Aorta (tissue), 5 donors: ENCODE measurements around the gene C1orf105. TPM values are rescaled to one million over a fixed set of nuclear protein-coding genes. Genes with fewer than 3 reads are reported as not detected.

ENCODE experiments used
- ATAC-seq: fragments of 200-7000 bp; cut with Tn5 transposase; one replicate; pipeline ENCODE4 v1.9.1; 2022; ENCODE audit warnings: moderate library complexity; ENCODE audit not compliant: low FRiP score
- DNase-seq, 2 donors: peaks; one replicate each; pipeline ENCODE4 v3.0.0-alpha.2; 2020
- H3K27ac ChIP-seq, 2 donors: one replicate each; pipeline ENCODE4 v1.5.1; 2013; ENCODE audit warnings: low read length in 2 of 2, mild to moderate bottlenecking in 2 of 2, moderate library complexity in 2 of 2, control low read depth in 1 of 2, inconsistent platforms in 1 of 2, low read depth in 1 of 2
- H3K27me3 ChIP-seq, 2 donors: one replicate each; pipeline ENCODE4 v1.6.1; 2013; ENCODE audit warnings: control low read depth in 1 of 2, low read length in 1 of 2, mild to moderate bottlenecking in 1 of 2, moderate library complexity in 1 of 2; ENCODE audit not compliant: insufficient read depth in 2 of 2, control insufficient read depth in 1 of 2
- H3K36me3 ChIP-seq, 2 donors: one replicate each; pipeline ENCODE4 v1.6.1; 2013; ENCODE audit warnings: control low read depth in 1 of 2, low read length in 1 of 2, mild to moderate bottlenecking in 1 of 2; ENCODE audit not compliant: insufficient read depth in 2 of 2, control insufficient read depth in 1 of 2
- H3K4me1 ChIP-seq, 2 donors: one replicate each; pipeline ENCODE4 v1.6.1; 2013; ENCODE audit warnings: low read length in 2 of 2, control low read depth in 1 of 2, mild to moderate bottlenecking in 1 of 2, moderate library complexity in 1 of 2; ENCODE audit not compliant: insufficient read depth in 2 of 2, control insufficient read depth in 1 of 2
- H3K4me3 ChIP-seq, 2 donors: one replicate each; pipeline ENCODE4 v1.5.1; 2013; ENCODE audit warnings: low read length in 2 of 2, control low read depth in 1 of 2, mild to moderate bottlenecking in 1 of 2
- H3K9me3 ChIP-seq: one replicate; pipeline ENCODE4 v1.6.1; 2013; ENCODE audit warnings: mild to moderate bottlenecking, low read length; ENCODE audit not compliant: control insufficient read depth
- WGBS, 2 donors: extraction: QIAGEN DNeasy Blood & Tissue Kit; methylation state at CpG; one replicate each; pipeline ENCODE4 v1.1.7; 2013; 5-methylcytosine and 5-hydroxymethylcytosine counted together
- intact Hi-C, 2 donors: fragments of 100-400 bp; cut with DNase I; formaldehyde crosslinking; loops; one replicate each; pipeline versions ENCODE4 v1.14.2 to v1.15.0; 2022
- polyA plus RNA-seq, 2 donors: library from polyadenylated mRNA; stranded (reverse); fragments of 200-250 nt; gene quantifications; one replicate each; pipeline ENCODE4 v1.2.3, GENCODE V29; 2013
- total RNA-seq, 2 donors: library from RNA; stranded (reverse); fragmentation: NEBNext Ultra II Directional; extraction: Animal tissue kit (Norgen Biotek cat#: 25700); gene quantifications; one replicate each; pipeline ENCODE4 v1.2.1, GENCODE V29; 2021
- donor health status: healthy with polysubstance abuse.
- donor health status: Bipolar disorder and iron deficiency.
- donor health status: DM: no; HTN: no; CAD: no.
- donor health status: DM: no; HTN: no; CAD: no.
- donor health status: DM: yes; HTN: yes; CAD: no.

C1orf105 gene
- total and polyA plus RNA-seq, 4 donors: not detected

GRCh38 chr1:172473842-172474241 lies 53.4 kb downstream of the C1orf105 start:
- intact Hi-C loops: no loop called here
- DNase-seq (no peak), ATAC-seq (no peak)
- Histone ChIP-seq H3K4me3 (no peak overlapping the region), H3K27ac (no peak overlapping the region), H3K36me3 (no peaks in the 10 kb centered on the region), H3K9me3 (no peaks in the 10 kb centered on the region), H3K27me3 (no peaks in the 10 kb centered on the region), H3K4me1 (no peaks in the 10 kb centered on the region)

DNA sequence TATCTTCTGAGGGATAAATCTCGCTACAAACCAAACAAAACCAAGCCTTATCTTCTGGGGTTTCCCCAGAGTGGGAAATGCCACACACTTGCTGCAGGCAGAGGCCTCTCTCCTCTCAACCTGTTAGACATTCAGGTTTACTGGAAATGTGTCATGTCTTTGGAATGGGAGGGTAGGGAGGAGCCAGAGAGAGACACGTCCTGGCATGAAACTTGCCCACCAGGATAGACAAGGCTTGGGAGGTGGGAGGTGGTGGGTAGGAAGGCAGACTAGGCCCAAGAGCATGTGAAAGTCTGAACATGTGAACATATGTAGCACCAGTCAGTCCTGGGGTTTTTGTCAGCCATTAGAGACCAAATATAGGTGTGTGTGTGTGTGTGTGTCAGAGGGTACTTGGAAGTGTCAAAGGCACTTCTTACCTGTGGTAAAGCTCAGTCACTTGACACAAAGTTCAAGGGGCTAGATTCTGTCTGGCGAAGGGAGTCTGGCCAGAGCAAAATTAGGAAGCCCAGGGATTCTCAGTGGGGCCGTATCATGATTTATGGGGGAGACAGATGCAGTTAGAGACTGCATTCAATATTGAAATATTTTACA lies 55.8 kb downstream of the C1orf105 start:
- intact Hi-C loops: no loop called here

GRCh38 chr1:172477216-172477615 lies 56.7 kb downstream of the C1orf105 start:
- WGBS, 2 donors: 86 to 87% methylated on average over 2 of the region's 2 CpGs
- H3K27me3 ChIP-seq: no peaks in the 10 kb centered on the region
- no peaks in the 10 kb centered on the region for H3K4me1 ChIP-seq
- DNase-seq (no peak), ATAC-seq (no peak)
- no peaks in the 10 kb centered on the region for H3K9me3 ChIP-seq
- intact Hi-C loops: no loop called here
- H3K27ac ChIP-seq: no peak overlapping the region
- no peaks in the 10 kb centered on the region for H3K36me3 ChIP-seq
- no peak overlapping the region for H3K4me3 ChIP-seq

More for the DNA sequence above, 55.8 kb downstream of the C1orf105 start:
- no peak overlapping the region for H3K4me3 ChIP-seq
- no peak for DNase-seq
- no peaks in the 10 kb centered on the region for H3K36me3 ChIP-seq
- WGBS, 2 donors: 75 to 79% methylated on average over 4 of the region's 4 CpGs
- H3K4me1 ChIP-seq: no peaks in the 10 kb centered on the region
- no peaks in the 10 kb centered on the region for H3K27me3 ChIP-seq
- ATAC-seq: no peak
- H3K9me3 ChIP-seq: no peaks in the 10 kb centered on the region
- H3K27ac ChIP-seq: no peak overlapping the region

GRCh38 chr1:172477741-172478140 lies 57.3 kb downstream of the C1orf105 start:
- no peak for ATAC-seq
- intact Hi-C loops: no loop called here
- Histone ChIP-seq H3K27me3 (no peaks in the 10 kb centered on the region), H3K4me1 (no peaks in the 10 kb centered on the region), H3K9me3 (no peaks in the 10 kb centered on the region), H3K36me3 (no peaks in the 10 kb centered on the region), H3K27ac (no peak overlapping the region), H3K4me3 (no peak overlapping the region)
- 87 to 100% methylated on average over 1 of the region's 1 CpG for WGBS, 2 donors
- no peak for DNase-seq

GRCh38 chr1:172478485-172478884 lies 58.0 kb downstream of the C1orf105 start:
- H3K27me3 ChIP-seq: no peaks in the 10 kb centered on the region
- H3K4me3 ChIP-seq: no peak overlapping the region
- H3K4me1 ChIP-seq: no peaks in the 10 kb centered on the region
- DNase-seq (no peak), ATAC-seq (no peak)
- H3K27ac ChIP-seq: no peak overlapping the region
- intact Hi-C loops: no loop called here
- no peaks in the 10 kb centered on the region for H3K9me3 ChIP-seq
- no peaks in the 10 kb centered on the region for H3K36me3 ChIP-seq

- no peak overlapping the region for H3K27ac ChIP-seq
- no peaks in the 10 kb centered on the region for H3K9me3 ChIP-seq
- ATAC-seq (no peak), DNase-seq (no peak)
- H3K4me1 ChIP-seq: no peaks in the 10 kb centered on the region
- 70 to 73% methylated on average over 3 of the region's 3 CpGs for WGBS, 2 donors
- H3K27me3 ChIP-seq: no peaks in the 10 kb centered on the region
- no peak overlapping the region for H3K4me3 ChIP-seq
- intact Hi-C loops: no loop called here
- H3K36me3 ChIP-seq: no peaks in the 10 kb centered on the region
These were observed 59.9 kb downstream of the C1orf105 start for GRCh38 chr1:172480431-172480830.

GRCh38 chr1:172482044-172482443 lies 61.6 kb downstream of the C1orf105 start:
- WGBS, 2 donors: 0% methylated on average over 1 of the region's 1 CpG
- Histone ChIP-seq H3K27ac (no peak overlapping the region), H3K27me3 (no peaks in the 10 kb centered on the region), H3K36me3 (no peaks in the 10 kb centered on the region), H3K4me1 (no peaks in the 10 kb centered on the region), H3K4me3 (no peak overlapping the region), H3K9me3 (no peaks in the 10 kb centered on the region)
- DNase-seq: no peak
- ATAC-seq: no peak
- intact Hi-C loops: no loop called here

GRCh38 chr1:172483448-172483847 lies 63.0 kb downstream of the C1orf105 start:
- Histone ChIP-seq H3K27me3 (peaks cover 0 to 2% of the 10 kb centered on the region in 2 donors), H3K27ac (no peak overlapping the region), H3K4me1 (no peaks in the 10 kb centered on the region), H3K9me3 (no peaks in the 10 kb centered on the region), H3K4me3 (no peak overlapping the region), H3K36me3 (no peaks in the 10 kb centered on the region)
- no peak for ATAC-seq
- DNase-seq: no peak
- intact Hi-C loops: no loop called here

- Histone ChIP-seq H3K27me3 (peaks cover 0 to 2% of the 10 kb centered on the region in 2 donors), H3K4me1 (no peaks in the 10 kb centered on the region), H3K36me3 (no peaks in the 10 kb centered on the region), H3K27ac (no peak overlapping the region), H3K9me3 (no peaks in the 10 kb centered on the region), H3K4me3 (no peak overlapping the region)
- intact Hi-C loops: no loop called here
- ATAC-seq (no peak), DNase-seq (no peak)
These were observed 63.8 kb downstream of the C1orf105 start for GRCh38 chr1:172484252-172484651.
